Measurements from ENCODE around the gene RALGPS1.

RALGPS1 gene

DNA sequence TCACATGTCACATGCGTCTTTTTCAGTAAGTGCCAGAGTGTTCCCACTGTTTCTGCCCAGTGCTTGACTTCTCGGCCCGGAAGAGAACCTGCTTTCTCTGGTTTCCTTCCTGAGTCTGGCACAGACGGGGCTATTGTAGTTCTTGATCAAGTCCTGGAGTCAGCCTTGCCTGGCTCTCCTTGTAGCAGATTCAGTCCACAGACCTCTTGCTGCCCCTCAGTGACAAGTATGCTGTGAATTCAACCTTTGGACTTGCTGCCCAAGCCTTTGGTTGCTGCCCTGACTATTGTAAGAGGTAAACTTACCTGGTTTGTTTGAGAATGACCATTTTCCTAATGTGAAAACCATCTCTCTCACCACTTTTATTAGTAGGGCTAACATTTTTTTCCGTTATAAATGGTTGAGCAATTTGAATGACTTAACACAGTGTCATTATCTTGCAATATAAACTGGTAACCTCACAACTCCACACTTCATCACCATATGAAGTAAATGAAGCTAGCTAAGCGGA lies 29.4 kb upstream of the RALGPS1 start:
- peak in 1 of 2 donors; percentile 38 for DNase-seq (ENCODE audit: low read depth in 2 of 2)
- no peak overlapping the region for H3K4me3 ChIP-seq (replicated peaks in 1 of 2; ENCODE audit: low read depth in 2 of 2, low read length in 2 of 2)
- TF ChIP-seq, protein P1, sequence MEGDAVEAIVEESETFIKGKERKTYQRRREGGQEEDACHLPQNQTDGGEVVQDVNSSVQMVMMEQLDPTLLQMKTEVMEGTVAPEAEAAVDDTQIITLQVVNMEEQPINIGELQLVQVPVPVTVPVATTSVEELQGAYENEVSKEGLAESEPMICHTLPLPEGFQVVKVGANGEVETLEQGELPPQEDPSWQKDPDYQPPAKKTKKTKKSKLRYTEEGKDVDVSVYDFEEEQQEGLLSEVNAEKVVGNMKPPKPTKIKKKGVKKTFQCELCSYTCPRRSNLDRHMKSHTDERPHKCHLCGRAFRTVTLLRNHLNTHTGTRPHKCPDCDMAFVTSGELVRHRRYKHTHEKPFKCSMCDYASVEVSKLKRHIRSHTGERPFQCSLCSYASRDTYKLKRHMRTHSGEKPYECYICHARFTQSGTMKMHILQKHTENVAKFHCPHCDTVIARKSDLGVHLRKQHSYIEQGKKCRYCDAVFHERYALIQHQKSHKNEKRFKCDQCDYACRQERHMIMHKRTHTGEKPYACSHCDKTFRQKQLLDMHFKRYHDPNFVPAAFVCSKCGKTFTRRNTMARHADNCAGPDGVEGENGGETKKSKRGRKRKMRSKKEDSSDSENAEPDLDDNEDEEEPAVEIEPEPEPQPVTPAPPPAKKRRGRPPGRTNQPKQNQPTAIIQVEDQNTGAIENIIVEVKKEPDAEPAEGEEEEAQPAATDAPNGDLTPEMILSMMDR (IDR thresholded peaks at IDR 0.05; ENCODE audit: low read depth, low read length) = no peak

DNA sequence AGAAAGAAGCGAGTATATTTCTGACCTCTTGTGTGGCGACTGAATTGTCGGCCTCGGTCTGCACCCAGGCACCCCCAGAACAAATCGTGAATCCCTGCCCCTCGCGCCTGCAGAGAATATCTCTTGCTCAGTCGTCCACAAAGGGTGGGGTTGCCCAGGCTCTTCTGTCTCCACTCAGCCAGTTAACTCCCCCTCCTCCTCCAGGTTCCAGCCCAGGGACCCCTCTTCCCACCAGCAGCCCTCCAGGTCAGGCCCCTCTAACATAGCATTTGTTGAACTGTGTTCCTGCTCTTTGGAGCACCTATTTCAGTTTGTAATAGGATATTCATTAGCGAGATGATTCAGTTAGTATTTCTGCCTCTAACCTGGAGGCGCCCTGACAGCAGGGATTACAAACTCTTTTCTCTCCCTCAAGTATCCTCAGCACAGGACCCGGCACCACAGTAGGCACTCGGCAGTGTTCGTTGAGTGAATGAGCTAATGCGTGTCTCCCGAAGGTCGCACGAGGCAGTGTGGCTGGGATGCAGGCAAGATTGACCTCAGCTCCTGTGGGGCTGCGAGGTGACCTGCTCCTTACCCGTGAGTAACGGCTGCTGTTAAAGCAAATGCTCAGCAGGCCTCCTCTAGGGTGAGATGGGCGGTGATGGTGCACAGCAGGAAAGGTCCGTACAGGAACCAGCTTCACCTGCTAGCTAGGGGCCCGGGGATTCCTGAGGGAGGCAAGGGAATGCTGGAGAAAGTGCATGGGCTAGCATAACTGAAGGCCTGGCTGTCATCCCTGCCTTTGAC lies 28.4 kb upstream of the RALGPS1 start:
- DNase-seq (ENCODE audit: low read depth in 2 of 2) = no peak
- TF ChIP-seq, protein P1 (IDR thresholded peaks at IDR 0.05; ENCODE audit: low read depth, low read length) = no peak

DNA sequence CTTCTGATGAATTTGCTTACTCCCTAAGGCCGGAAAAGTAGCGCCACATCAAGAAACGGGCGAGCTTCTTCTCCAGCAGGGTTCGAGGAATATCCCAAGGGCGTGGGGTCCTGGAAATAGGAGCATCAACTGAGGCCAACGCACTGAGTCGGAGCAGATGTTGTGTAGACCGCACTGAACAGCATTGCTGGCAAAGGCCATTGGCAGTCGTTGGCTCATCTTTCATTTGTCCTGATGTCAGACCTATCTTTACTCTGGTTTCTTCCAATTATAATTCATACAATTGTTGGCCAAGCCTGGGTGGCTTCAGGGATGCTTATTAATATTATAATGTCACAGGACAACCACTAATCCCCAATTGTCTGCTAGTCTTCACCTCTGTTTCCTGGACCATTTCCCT lies 27.7 kb upstream of the RALGPS1 start:
- TF ChIP-seq, protein P1 (IDR thresholded peaks at IDR 0.05; ENCODE audit: low read depth, low read length) = no peak
- no peak overlapping the region for H3K4me3 ChIP-seq (replicated peaks in 1 of 2; ENCODE audit: low read depth in 2 of 2, low read length in 2 of 2)
- DNase-seq (ENCODE audit: low read depth in 2 of 2) = no peak

More for the DNA sequence above, 28.4 kb upstream of the RALGPS1 start:
- H3K4me3 ChIP-seq (replicated peaks in 1 of 2; ENCODE audit: low read depth in 2 of 2, low read length in 2 of 2) = no peak overlapping the region

DNA sequence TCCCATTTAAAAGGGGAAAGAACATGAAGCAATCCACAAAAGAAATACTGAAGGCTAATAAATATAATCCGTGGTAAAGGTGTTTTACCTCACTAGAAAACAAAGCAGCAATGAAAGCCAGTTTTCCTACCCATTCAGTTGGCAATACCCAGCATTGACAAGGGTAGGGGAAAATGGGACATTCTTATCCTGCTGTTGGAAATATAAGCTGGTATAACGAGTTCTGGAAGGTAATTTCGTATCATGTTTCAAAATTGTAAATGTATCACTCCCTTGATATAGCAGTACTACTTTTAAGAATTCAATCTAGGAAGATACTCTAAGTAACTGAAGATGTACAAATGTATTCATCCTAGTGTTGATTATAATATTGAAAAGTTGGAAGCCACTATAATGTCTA lies 22.9 kb upstream of the RALGPS1 start:
- no peak overlapping the region for H3K4me3 ChIP-seq (replicated peaks in 1 of 2; ENCODE audit: low read depth in 2 of 2, low read length in 2 of 2)
- no peak for DNase-seq (ENCODE audit: low read depth in 2 of 2)
- TF ChIP-seq, protein P1 (IDR thresholded peaks at IDR 0.05; ENCODE audit: low read depth, low read length) = no peak

DNA sequence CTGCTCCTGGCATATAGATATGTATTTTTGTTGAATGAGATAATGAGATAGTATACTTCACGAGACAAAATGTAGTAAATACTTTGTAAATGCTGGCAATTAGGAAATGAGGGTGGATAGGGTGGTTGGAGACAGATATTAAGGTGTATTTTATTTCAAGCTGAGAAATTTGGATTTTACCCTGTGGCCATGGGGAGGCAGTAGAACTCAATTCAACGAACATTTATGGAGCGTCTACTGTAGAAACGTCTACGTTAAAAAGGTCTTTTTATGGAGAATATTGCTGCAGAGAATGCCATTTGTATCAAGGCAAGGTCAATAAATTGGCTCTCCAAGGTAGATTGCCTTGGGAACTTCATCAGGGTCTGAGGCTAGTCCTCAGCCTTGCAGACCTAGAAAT lies 21.5 kb upstream of the RALGPS1 start:
- TF ChIP-seq, protein P1 (IDR thresholded peaks at IDR 0.05; ENCODE audit: low read depth, low read length) = no peak
- no peak overlapping the region for H3K4me3 ChIP-seq (replicated peaks in 1 of 2; ENCODE audit: low read depth in 2 of 2, low read length in 2 of 2)
- DNase-seq (ENCODE audit: low read depth in 2 of 2) = peak in 1 of 2 donors; percentile 17

DNA sequence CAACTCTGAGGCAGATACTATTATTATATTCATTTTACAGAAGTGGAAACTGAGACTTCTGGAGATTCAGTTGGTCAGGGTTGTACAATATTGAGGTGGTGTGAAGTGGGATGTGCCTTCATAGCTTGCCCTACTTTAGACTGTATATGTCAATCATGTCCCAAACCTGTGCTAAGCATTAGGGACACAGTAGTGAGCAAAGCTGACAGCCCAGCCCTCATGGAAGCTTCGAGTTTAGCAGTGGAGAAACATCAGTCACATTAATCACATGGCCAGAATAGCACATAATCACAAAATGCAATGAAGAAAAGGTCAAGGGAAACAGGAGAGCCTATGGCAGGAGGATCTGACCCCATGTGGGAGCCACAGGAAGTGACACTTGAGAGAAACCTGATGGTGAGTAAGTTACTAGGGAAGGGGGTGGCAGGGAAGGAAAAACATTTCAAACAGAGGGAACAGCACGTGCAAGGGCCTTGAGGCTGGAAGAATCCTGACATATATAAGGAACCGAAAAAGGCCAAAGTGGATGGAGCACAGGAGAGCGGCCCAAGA lies 20.5 kb upstream of the RALGPS1 start:
- DNase-seq (ENCODE audit: low read depth in 2 of 2) = no peak
- no peak overlapping the region for H3K4me3 ChIP-seq (replicated peaks in 1 of 2; ENCODE audit: low read depth in 2 of 2, low read length in 2 of 2)
- TF ChIP-seq, protein P1 (IDR thresholded peaks at IDR 0.05; ENCODE audit: low read depth, low read length) = no peak
